ENCODE data around the gene GMIP.

GRCh38 chr19:19679176-19680073 lies 36.0 kb upstream of the GMIP start:
- TF ChIP-seq POLR2AphosphoS5 (IDR thresholded peaks at IDR 0.05; ENCODE audit: low read depth, low read length) (no peak), CTCF (IDR thresholded peaks at IDR 0.05) (no peak)

Data from Panc1 (cell line).